Fibroblast of the aortic adventitia (primary cell): ENCODE measurements around the gene SLC25A22. TPM values are rescaled to one million over a fixed set of nuclear protein-coding genes. Genes with fewer than 3 reads are reported as not detected.

Experiments used
- DNase-seq: peaks from one replicate; pipeline ENCODE4 v3.0.0-alpha.2; 2010; ENCODE audit warnings: low read depth
- H3K4me3 ChIP-seq: 2 replicates; pipeline ENCODE4 v1.5.1; 2011; ENCODE audit warnings: low read depth, mild to moderate bottlenecking, control low read depth, low read length, moderate library complexity
- CTCF ChIP-seq: IDR thresholded peaks from 2 replicates; pipeline ENCODE4 v1.5.1; 2011; ENCODE audit warnings: mild to moderate bottlenecking, low read length, control low read depth, inconsistent platforms; ENCODE audit not compliant: insufficient read depth
- total RNA-seq: library from RNA; depleted of rRNA; stranded (reverse); fragments of >200 nt; gene quantifications from 2 replicates; pipeline ENCODE4 v1.2.3, GENCODE V29; 2012; ENCODE audit warnings: low replicate concordance

The SLC25A22 gene
- total RNA-seq, 1 donor: 16.7 TPM

- no peak overlapping the region for H3K4me3 ChIP-seq
- no peak for TF ChIP-seq CTCF
- DNase-seq: no peak
These were observed 6.2 kb downstream of the SLC25A22 start for GRCh38 chr11:791658-792534.

- H3K4me3 ChIP-seq: no peak overlapping the region
- DNase-seq: peak; percentile 30
- no peak for TF ChIP-seq CTCF
These were observed 7.1 kb downstream of the SLC25A22 start for GRCh38 chr11:790721-791564.

GRCh38 chr11:789943-790342, 8.1 kb downstream of the SLC25A22 start, which contains the start of gene CEND1:
Gene CEND1, minus strand, starts transcription at chr11:790090. Its CDS starts 1,514 bp downstream, at chr11:788576.
- peak; percentile 57 for DNase-seq
- peak within 1 kb of the TSS; percentile 57 for H3K4me3 ChIP-seq
- TF ChIP-seq CTCF: no peak

- TF ChIP-seq CTCF: no peak
- no peak for DNase-seq
These were observed 8.8 kb downstream of the SLC25A22 start for GRCh38 chr11:788953-789940.

GRCh38 chr11:788009-788640, 10.0 kb downstream of the SLC25A22 start:
- no peak for DNase-seq
- TF ChIP-seq CTCF: peak; percentile 9
- H3K4me3 ChIP-seq: no peak overlapping the region

More at GRCh38 chr11:788953-789940, 8.8 kb downstream of the SLC25A22 start:
- peak overlapping the region; percentile 57 for H3K4me3 ChIP-seq
